ENCODE results near the gene MYH14. TPM values are rescaled to one million over a fixed set of nuclear protein-coding genes. Genes with fewer than 3 reads are reported as not detected.

MYH14 gene
- total RNA-seq, 6 experiments from 2014 or later = 0.09 TPM; not detected in 5

DNA sequence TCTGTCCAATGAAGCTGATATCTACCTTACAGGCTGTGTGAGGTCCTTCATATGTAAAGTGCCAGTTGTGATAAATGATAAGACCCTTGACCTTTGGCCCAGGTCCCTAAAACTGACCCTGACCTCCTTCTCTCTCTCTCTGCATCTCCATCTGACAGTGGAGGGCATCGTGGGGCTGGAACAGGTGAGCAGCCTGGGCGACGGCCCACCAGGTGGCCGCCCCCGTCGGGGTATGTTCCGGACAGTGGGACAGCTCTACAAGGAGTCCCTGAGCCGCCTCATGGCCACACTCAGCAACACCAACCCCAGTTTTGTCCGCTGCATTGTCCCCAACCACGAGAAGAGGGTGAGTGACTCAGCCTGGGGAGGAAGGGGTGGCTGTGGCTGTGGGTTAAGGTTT lies 53.7 kb downstream of the MYH14 start:
- H3K4me3 Mint-ChIP-seq = no peak overlapping the region
- peaks cover 9% of the 10 kb centered on the region; the same call in 1 of the 2 replicates for H3K36me3 Mint-ChIP-seq (ENCODE audit: low read depth)
- no peaks in the 10 kb centered on the region for H3K27me3 Mint-ChIP-seq (ENCODE audit: insufficient read depth)
- TF ChIP-seq, protein P1, sequence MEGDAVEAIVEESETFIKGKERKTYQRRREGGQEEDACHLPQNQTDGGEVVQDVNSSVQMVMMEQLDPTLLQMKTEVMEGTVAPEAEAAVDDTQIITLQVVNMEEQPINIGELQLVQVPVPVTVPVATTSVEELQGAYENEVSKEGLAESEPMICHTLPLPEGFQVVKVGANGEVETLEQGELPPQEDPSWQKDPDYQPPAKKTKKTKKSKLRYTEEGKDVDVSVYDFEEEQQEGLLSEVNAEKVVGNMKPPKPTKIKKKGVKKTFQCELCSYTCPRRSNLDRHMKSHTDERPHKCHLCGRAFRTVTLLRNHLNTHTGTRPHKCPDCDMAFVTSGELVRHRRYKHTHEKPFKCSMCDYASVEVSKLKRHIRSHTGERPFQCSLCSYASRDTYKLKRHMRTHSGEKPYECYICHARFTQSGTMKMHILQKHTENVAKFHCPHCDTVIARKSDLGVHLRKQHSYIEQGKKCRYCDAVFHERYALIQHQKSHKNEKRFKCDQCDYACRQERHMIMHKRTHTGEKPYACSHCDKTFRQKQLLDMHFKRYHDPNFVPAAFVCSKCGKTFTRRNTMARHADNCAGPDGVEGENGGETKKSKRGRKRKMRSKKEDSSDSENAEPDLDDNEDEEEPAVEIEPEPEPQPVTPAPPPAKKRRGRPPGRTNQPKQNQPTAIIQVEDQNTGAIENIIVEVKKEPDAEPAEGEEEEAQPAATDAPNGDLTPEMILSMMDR (IDR thresholded peaks at IDR 0.05) = no peak
- peaks cover 48% of the 10 kb centered on the region for H3K9me3 Mint-ChIP-seq
- DNase-seq = no peak
- H3K27ac Mint-ChIP-seq = no peak overlapping the region
- no peaks in the 10 kb centered on the region for H3K4me1 Mint-ChIP-seq (ENCODE audit: low read depth)

DNA sequence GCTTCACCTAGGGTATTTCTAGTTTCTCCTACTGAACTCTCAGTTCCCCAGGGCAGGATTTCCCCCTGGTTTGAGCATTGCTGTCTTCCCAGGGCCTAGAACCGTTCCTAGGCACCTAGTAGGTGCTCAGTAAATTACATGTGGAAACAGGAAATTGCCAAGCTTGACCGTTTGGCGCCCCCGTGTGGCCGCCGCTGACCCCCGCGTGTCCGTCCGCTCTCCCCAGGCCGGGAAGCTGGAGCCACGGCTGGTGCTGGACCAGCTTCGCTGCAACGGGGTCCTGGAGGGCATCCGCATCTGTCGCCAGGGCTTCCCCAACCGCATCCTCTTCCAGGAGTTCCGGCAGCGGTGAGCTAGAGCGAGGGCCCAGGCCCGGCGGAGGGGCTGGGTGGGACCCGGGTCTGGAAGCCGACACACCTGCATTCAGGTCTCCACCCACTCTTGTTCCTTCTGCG lies 55.5 kb downstream of the MYH14 start:
- peaks cover 34% of the 10 kb centered on the region for H3K9me3 Mint-ChIP-seq
- no peaks in the 10 kb centered on the region for H3K4me1 Mint-ChIP-seq (ENCODE audit: low read depth)
- TF ChIP-seq, protein P1 (IDR thresholded peaks at IDR 0.05) = peak; percentile 74
- H3K27me3 Mint-ChIP-seq (ENCODE audit: insufficient read depth) = no peaks in the 10 kb centered on the region
- H3K36me3 Mint-ChIP-seq (ENCODE audit: low read depth) = no peaks in the 10 kb centered on the region; the same call in 1 of the 2 replicates
- no peak overlapping the region for H3K27ac Mint-ChIP-seq
- H3K4me3 Mint-ChIP-seq = no peak overlapping the region
- DNase-seq = no peak

DNA sequence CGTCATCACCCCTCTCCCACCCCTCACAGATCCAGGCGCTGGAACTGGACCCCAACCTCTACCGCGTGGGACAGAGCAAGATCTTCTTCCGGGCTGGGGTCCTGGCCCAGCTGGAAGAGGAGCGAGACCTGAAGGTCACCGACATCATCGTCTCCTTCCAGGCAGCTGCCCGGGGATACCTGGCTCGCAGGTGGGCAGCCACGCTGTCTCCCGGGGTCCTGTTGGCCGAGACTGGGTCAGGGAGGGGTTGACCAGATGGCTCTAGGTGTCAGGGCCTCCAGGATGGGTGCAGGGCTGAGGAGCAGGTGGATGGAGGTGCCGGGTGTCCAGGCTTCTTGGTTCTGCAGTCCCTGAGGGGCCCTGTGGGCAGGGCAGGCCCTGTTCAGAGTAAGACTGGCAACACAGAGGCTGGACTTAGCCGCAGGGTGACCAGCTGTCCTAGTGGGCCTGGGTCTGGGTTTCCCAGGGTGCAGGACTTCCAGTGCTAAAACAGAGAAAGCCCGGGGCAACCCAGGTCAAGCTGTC lies 58.1 kb downstream of the MYH14 start:
- DNase-seq = no peak
- Mint-ChIP-seq H3K36me3 (ENCODE audit: low read depth) (no peaks in the 10 kb centered on the region), H3K9me3 (peaks cover 14% of the 10 kb centered on the region), H3K27me3 (ENCODE audit: insufficient read depth) (no peaks in the 10 kb centered on the region), H3K4me1 (ENCODE audit: low read depth) (no peaks in the 10 kb centered on the region), H3K4me3 (no peak overlapping the region), H3K27ac (no peak overlapping the region)
- TF ChIP-seq, protein P1 (IDR thresholded peaks at IDR 0.05) = no peak

DNA sequence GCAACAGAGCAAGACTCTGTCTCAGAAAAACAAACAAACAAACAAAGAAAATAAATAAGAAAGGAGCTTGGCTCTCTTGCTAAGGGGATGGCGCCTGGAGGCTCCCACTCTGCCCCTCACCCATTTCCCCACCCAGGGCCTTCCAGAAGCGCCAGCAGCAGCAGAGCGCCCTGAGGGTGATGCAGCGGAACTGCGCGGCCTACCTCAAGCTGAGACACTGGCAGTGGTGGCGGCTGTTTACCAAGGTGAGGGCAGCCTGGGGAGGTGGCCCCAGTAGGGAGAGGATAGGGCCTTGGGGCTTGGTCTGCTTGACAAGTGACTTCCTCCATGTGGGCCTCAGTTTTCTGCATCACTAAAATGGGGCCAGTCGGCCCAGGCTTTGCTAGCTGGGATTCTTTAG lies 59.8 kb downstream of the MYH14 start:
- Mint-ChIP-seq H3K36me3 (ENCODE audit: low read depth) (no peaks in the 10 kb centered on the region), H3K4me1 (ENCODE audit: low read depth) (no peaks in the 10 kb centered on the region), H3K27ac (no peak overlapping the region), H3K4me3 (no peak overlapping the region), H3K27me3 (ENCODE audit: insufficient read depth) (no peaks in the 10 kb centered on the region), H3K9me3 (no peaks in the 10 kb centered on the region)
- DNase-seq = no peak
- TF ChIP-seq, protein P1 (IDR thresholded peaks at IDR 0.05) = no peak

DNA sequence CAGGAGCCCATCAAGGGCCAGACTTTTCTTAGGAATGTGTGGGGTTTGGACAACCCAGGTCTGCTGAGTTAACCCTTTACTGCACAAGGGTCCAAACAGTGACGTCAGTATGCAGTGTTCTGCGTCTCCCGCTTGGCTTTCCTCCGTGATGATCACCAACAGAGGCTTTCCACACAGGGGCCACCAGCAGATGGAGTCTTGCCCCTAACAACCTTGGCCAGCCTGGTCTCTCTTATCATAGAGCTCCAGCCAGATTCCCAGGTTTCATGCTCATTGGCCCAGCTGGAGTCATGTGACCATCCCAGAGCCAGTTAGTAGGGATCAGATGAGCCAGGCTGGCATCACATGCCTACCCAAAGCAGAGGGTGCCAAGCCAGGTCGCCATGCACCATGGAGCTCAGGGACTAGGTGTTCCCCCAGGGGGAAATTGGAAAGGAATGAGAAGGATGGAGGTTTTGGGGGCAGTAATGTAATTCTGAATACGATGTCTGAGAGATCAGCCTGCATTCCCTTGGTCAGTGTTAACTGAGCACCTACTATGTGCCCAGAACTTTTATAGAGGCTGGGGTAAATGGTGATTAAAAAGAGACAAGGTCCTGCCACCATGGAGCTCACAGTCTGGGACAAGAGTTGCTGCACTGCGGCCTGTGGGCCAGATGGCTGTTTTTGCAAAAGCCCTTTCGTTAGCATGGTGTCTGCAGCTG lies 61.2 kb downstream of the MYH14 start:
- H3K4me3 Mint-ChIP-seq = no peak overlapping the region
- DNase-seq = no peak
- no peaks in the 10 kb centered on the region for H3K27me3 Mint-ChIP-seq (ENCODE audit: insufficient read depth)
- H3K27ac Mint-ChIP-seq = no peak overlapping the region
- TF ChIP-seq, protein P1 (IDR thresholded peaks at IDR 0.05) = no peak
- no peaks in the 10 kb centered on the region for H3K9me3 Mint-ChIP-seq
- no peaks in the 10 kb centered on the region for H3K36me3 Mint-ChIP-seq (ENCODE audit: low read depth)
- H3K4me1 Mint-ChIP-seq (ENCODE audit: low read depth) = no peaks in the 10 kb centered on the region

All from HFFc6 (cell line).